ENCODE measurements around the gene ARAP3.
"Not testable (repeated sequence)": the region's sequence is repeated elsewhere in the genome, so short reads cannot be mapped to it uniquely, and the experiment has no call there.

Gene ARAP3

DNA sequence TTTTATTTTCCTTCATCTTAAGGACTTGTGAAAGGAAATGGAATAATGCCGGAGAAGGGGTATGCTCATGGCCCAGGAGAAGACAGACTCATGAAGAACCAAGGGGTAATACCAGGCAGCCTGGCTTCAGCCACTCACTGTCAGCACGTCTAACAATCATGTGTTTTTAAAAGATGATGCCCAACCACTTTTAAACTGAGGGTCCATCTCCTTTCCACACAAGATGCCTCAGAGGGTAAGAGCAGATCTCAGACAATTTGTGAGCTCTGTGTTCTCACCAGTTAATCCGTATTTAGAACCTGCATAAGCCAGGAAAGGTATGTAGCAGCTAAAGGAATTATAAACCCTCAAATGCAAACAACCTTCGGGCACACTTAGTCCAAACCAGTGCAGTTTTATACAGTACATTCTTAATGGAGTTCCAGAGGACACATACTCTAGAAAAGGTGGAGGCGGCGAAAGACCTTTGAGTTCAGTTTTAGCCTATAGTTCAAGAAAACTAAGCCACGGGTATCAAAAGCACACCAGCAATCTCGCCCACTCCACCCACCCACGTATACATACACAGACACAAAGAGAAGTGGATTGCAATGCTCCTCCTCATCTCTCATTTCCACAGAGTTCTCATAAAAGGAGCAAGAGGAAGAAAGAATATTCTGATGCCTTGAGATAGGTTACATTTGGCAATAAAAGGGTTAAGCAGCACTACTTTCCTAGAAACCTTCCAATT, 65.9 kb downstream of the ARAP3 start:
- H3K9ac ChIP-seq (ENCODE audit: low read length in 2 of 2): no peak overlapping the region

DNA sequence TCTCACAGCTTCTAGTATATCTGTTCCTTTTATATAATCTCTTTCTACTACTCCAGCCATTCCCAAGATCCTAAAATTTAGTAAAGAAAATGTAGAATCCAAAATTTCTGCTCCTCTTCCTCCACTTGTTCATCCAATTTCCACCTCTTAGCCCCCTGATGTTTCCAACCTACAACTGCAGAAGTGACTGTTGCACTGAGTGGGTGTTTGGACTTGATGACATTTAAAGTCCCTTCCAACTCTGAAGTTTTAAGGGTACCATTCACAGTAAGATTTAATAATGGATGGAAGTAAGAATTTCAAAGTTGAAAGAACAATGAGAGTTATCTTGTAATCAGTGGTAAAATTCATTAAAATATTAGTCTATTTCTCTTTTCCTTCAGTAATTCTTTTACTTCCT, 68.7 kb downstream of the ARAP3 start:
- Histone ChIP-seq H3K27ac (ENCODE audit: low read length) (no peak overlapping the region), H3K9me3 (ENCODE audit: control insufficient read depth in 2 of 2, low read length in 2 of 2) (no peaks in the 10 kb centered on the region), H3K36me3 (ENCODE audit: control insufficient read depth in 2 of 2, insufficient read depth in 2 of 2, low read length in 2 of 2) (no peaks in the 10 kb centered on the region), H3K27me3 (ENCODE audit: control insufficient read depth in 1 of 2, insufficient read depth in 2 of 2, low read length in 2 of 2) (no peaks in the 10 kb centered on the region), H3K9ac (ENCODE audit: low read length in 2 of 2) (no peak overlapping the region), H3K4me1 (ENCODE audit: control insufficient read depth, insufficient read depth, low read length) (peaks cover 7% of the 10 kb centered on the region), H3K4me3 (ENCODE audit: low read length in 2 of 2) (no peak overlapping the region)

More for the DNA sequence above, 65.9 kb downstream of the ARAP3 start:
- Histone ChIP-seq H3K9me3 (ENCODE audit: control insufficient read depth in 2 of 2, low read length in 2 of 2) (no peaks in the 10 kb centered on the region), H3K4me3 (ENCODE audit: low read length in 2 of 2) (no peak overlapping the region), H3K4me1 (ENCODE audit: control insufficient read depth, insufficient read depth, low read length) (peaks cover 11% of the 10 kb centered on the region), H3K27ac (ENCODE audit: low read length) (no peak overlapping the region), H3K36me3 (ENCODE audit: control insufficient read depth in 2 of 2, insufficient read depth in 2 of 2, low read length in 2 of 2) (peaks cover 1 to 5% of the 10 kb centered on the region in 2 donors), H3K27me3 (ENCODE audit: control insufficient read depth in 1 of 2, insufficient read depth in 2 of 2, low read length in 2 of 2) (no peaks in the 10 kb centered on the region)

DNA sequence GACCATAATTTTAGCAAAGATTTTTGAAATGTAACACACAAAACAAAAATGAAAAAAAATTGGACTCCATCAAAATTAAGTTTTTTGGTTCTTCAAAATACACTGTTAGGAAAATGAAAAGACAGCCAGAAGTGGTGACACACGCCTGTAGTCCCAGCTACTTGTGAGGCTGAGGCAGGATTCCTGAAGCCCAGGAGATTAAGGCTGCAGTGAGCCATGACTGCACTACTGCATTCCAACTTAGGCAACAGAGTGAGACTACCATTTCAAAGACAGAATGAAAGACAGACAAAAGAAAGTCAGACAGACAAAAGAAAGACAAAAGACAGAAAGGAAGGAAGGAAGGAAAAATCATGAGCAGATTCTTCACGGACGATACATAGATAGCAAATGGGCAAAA, 70.7 kb downstream of the ARAP3 start:
- Histone ChIP-seq H3K27me3 (ENCODE audit: control insufficient read depth in 1 of 2, insufficient read depth in 2 of 2, low read length in 2 of 2) (no peaks in the 10 kb centered on the region), H3K27ac (ENCODE audit: low read length) (no peak overlapping the region), H3K4me3 (ENCODE audit: low read length in 2 of 2) (no peak overlapping the region), H3K36me3 (ENCODE audit: control insufficient read depth in 2 of 2, insufficient read depth in 2 of 2, low read length in 2 of 2) (no peaks in the 10 kb centered on the region), H3K9me3 (ENCODE audit: control insufficient read depth in 2 of 2, low read length in 2 of 2) (no peaks in the 10 kb centered on the region), H3K4me1 (ENCODE audit: control insufficient read depth, insufficient read depth, low read length) (no peaks in the 10 kb centered on the region), H3K9ac (ENCODE audit: low read length in 2 of 2) (no peak overlapping the region)

DNA sequence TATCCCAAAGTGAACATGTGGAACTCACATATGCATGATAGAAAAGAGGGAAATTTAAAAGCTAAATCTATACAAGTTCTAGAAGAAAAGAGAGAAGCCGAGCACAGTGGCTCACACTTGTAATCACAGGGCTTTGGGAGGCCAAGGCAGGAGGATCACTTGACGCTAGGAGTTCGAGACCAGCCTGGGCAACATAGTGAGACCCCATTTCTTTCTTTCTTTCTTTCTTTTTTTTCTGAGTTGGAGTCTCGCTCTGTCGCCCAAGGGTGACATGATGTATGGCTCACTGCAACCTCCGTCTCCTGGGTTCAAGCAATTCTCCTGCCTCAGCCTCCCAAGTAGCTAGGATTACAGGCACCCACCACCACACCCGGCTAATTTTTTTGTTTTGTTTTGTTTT, 72.1 kb downstream of the ARAP3 start:
- H3K27me3 ChIP-seq (ENCODE audit: control insufficient read depth in 1 of 2, insufficient read depth in 2 of 2, low read length in 2 of 2); H3K4me1 ChIP-seq (ENCODE audit: control insufficient read depth, insufficient read depth, low read length); H3K4me3 ChIP-seq (ENCODE audit: low read length in 2 of 2); H3K9ac ChIP-seq (ENCODE audit: low read length in 2 of 2); H3K36me3 ChIP-seq (ENCODE audit: control insufficient read depth in 2 of 2, insufficient read depth in 2 of 2, low read length in 2 of 2); H3K9me3 ChIP-seq (ENCODE audit: control insufficient read depth in 2 of 2, low read length in 2 of 2); H3K27ac ChIP-seq (ENCODE audit: low read length): not testable (repeated sequence)

DNA sequence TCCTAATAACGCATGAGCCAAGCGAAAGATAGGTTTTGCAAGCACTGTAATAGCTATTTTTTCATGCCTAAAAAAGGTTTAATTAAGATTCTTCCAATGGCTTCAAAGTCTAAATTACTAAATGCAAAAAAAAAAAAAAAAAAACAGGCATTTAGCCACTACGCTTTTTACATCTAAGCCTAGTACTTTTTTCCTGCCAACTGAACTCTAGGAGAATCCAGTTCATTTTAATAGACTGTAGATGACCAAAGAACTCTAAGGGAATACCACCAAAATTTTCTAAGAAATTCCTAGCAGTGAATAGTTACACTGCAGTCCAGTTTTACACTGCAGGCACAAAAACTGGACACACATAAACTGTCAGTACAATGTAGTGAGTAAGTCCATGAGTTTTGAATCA, 73.0 kb downstream of the ARAP3 start:
- H3K36me3 ChIP-seq (ENCODE audit: control insufficient read depth in 2 of 2, insufficient read depth in 2 of 2, low read length in 2 of 2): no peaks in the 10 kb centered on the region
- no peak overlapping the region for H3K9ac ChIP-seq (ENCODE audit: low read length in 2 of 2)
- no peak overlapping the region for H3K27ac ChIP-seq (ENCODE audit: low read length)
- H3K9me3 ChIP-seq (ENCODE audit: control insufficient read depth in 2 of 2, low read length in 2 of 2): no peaks in the 10 kb centered on the region
- H3K27me3 ChIP-seq (ENCODE audit: control insufficient read depth in 1 of 2, insufficient read depth in 2 of 2, low read length in 2 of 2): no peaks in the 10 kb centered on the region
- no peak overlapping the region for H3K4me3 ChIP-seq (ENCODE audit: low read length in 2 of 2)
- H3K4me1 ChIP-seq (ENCODE audit: control insufficient read depth, insufficient read depth, low read length): no peaks in the 10 kb centered on the region

DNA sequence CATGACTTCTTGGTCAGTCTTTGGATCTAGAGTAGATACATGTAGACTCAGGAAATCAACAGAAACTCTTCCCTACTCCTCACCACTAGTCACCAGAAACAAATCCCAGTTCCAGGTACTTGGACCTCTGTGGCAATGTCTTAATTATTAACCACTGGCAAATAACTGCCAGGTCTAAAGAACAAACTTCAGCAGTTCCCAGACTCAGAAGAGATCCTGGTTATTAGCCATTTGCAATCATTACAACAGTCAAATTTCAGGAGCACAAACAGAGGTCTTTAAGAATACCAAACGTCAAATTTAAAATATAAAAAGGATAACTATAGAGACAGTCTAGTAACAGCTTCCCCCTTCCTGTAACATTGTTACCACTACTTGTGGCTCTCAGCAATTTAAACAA, 73.5 kb downstream of the ARAP3 start:
- Histone ChIP-seq H3K9ac (ENCODE audit: low read length in 2 of 2) (no peak overlapping the region), H3K27ac (ENCODE audit: low read length) (no peak overlapping the region), H3K4me3 (ENCODE audit: low read length in 2 of 2) (no peak overlapping the region), H3K36me3 (ENCODE audit: control insufficient read depth in 2 of 2, insufficient read depth in 2 of 2, low read length in 2 of 2) (no peaks in the 10 kb centered on the region), H3K9me3 (ENCODE audit: control insufficient read depth in 2 of 2, low read length in 2 of 2) (no peaks in the 10 kb centered on the region), H3K27me3 (ENCODE audit: control insufficient read depth in 1 of 2, insufficient read depth in 2 of 2, low read length in 2 of 2) (no peaks in the 10 kb centered on the region), H3K4me1 (ENCODE audit: control insufficient read depth, insufficient read depth, low read length) (peaks cover 4% of the 10 kb centered on the region)

DNA sequence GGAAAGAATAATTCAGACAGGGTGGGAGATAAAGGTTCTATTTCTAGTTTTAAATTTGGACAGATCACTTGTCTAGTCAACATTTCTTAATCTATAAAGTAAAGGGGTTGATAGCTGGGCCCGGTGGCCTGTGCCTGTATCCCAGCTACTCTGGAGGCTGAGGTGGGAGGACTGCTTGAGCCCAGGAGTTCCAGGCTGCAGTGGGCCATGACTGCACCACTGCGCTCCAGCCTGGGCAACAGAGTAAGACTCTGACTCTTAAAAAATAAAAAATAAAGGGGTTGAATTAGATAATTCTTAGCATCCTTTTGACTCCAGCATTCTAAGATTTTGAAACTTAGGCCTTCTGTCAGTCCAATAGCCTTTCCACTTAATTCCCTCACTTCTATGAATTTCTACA, 74.0 kb downstream of the ARAP3 start:
- no peak overlapping the region for H3K9ac ChIP-seq (ENCODE audit: low read length in 2 of 2)
- no peaks in the 10 kb centered on the region for H3K27me3 ChIP-seq (ENCODE audit: control insufficient read depth in 1 of 2, insufficient read depth in 2 of 2, low read length in 2 of 2)
- no peak overlapping the region for H3K4me3 ChIP-seq (ENCODE audit: low read length in 2 of 2)
- peaks cover 4% of the 10 kb centered on the region for H3K4me1 ChIP-seq (ENCODE audit: control insufficient read depth, insufficient read depth, low read length)
- H3K36me3 ChIP-seq (ENCODE audit: control insufficient read depth in 2 of 2, insufficient read depth in 2 of 2, low read length in 2 of 2): no peaks in the 10 kb centered on the region
- H3K27ac ChIP-seq (ENCODE audit: low read length): no peak overlapping the region
- no peaks in the 10 kb centered on the region for H3K9me3 ChIP-seq (ENCODE audit: control insufficient read depth in 2 of 2, low read length in 2 of 2)

DNA sequence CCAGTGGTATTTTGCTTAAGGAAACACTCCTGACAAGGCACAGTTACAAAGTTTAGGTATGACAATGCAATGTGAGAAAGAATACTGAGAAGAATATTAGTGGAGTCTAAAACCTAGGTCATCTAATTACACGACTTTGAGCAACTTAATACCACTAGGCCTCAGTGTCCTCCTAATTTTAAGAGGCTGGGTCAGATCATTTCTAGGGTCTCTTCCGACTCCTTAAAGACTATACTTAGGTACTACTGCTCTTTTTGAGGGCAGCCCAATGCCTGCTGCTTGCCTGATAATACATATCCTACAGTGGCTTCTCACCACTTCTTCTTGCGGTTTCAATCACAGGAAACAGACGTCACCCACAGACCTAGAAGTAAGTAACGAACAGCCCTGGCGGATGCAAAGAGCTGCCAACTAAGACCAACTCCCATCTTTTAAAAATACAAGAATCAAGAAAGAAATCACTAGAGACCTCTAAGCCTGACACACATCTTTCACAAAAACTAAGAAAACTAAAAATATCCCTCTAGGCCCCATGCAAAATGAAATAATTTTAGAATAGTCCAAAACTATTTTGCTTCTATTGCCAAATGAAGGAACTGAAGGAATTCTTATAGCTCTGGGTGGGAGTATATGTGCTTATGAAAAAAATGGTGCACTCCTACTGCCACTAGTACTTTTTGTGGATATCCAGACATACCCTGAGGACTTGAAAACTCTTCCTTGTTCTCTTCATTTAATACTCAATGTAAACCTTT, 76.3 kb downstream of the ARAP3 start:
- H3K4me1 ChIP-seq (ENCODE audit: control insufficient read depth, insufficient read depth, low read length): peaks cover 4% of the 10 kb centered on the region
- no peak overlapping the region for H3K4me3 ChIP-seq (ENCODE audit: low read length in 2 of 2)
- no peaks in the 10 kb centered on the region for H3K9me3 ChIP-seq (ENCODE audit: control insufficient read depth in 2 of 2, low read length in 2 of 2)
- H3K36me3 ChIP-seq (ENCODE audit: control insufficient read depth in 2 of 2, insufficient read depth in 2 of 2, low read length in 2 of 2): no peaks in the 10 kb centered on the region
- H3K9ac ChIP-seq (ENCODE audit: low read length in 2 of 2): no peak overlapping the region
- H3K27ac ChIP-seq (ENCODE audit: low read length): no peak overlapping the region
- no peaks in the 10 kb centered on the region for H3K27me3 ChIP-seq (ENCODE audit: control insufficient read depth in 1 of 2, insufficient read depth in 2 of 2, low read length in 2 of 2)

DNA sequence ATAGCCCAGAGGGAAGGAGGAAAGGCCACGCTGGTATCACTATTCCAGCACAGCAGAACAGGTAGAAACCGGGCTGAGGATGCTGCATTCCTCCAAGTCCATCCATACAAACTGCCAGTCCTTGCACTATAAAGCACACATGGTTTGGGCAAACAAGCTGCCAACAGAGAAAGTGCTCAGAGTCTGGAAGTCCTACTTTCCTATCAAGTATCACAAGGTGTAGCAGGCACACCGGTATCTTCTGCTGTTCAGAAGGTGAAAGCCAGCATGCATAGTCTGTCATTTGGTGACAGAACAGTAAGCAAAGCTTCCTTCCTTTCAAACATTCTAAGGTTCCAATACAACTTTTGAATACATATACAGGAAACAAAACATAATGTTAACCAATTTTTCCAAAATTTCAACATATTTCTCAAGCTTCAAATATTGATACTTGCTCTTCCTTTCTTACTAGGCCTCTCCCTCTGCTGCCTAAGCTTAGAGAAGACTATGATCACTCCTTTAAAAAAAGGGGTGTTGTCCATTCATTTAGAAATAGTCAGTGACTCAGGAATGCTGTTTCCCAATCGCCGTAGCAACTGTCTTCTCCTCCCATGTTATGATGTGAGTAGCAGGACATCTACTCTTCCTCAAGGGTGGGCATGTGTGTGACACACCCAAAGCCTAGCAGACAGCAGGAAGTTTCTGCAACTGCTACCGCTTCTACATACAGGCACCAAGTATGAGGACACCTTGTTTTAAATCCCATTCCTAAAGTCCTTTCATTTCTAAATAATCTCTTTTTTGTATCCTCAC, 77.9 kb downstream of the ARAP3 start:
- no peaks in the 10 kb centered on the region for H3K27me3 ChIP-seq (ENCODE audit: control insufficient read depth in 1 of 2, insufficient read depth in 2 of 2, low read length in 2 of 2)
- no peaks in the 10 kb centered on the region for H3K9me3 ChIP-seq (ENCODE audit: control insufficient read depth in 2 of 2, low read length in 2 of 2)
- H3K4me3 ChIP-seq (ENCODE audit: low read length in 2 of 2): no peak overlapping the region
- H3K27ac ChIP-seq (ENCODE audit: low read length): no peak overlapping the region
- peaks cover 9% of the 10 kb centered on the region for H3K4me1 ChIP-seq (ENCODE audit: control insufficient read depth, insufficient read depth, low read length)
- no peaks in the 10 kb centered on the region for H3K36me3 ChIP-seq (ENCODE audit: control insufficient read depth in 2 of 2, insufficient read depth in 2 of 2, low read length in 2 of 2)
- H3K9ac ChIP-seq (ENCODE audit: low read length in 2 of 2): peak overlapping the region in 1 of 2 donors; percentile 15

All from stomach smooth muscle (tissue), 2 donors.